Measurements from ENCODE around the gene SYAP1. TPM values are rescaled to one million over a fixed set of nuclear protein-coding genes. Genes with fewer than 3 reads are reported as not detected.
A peak's percentile ranks its signal among the peaks of the same experiment; 100 is the strongest.

The SYAP1 gene
- total RNA-seq, 2 experiments from 2014 or later = 22.8 to 31.4 TPM

GRCh38 chrX:16807976-16808542 lies 88.6 kb downstream of the SYAP1 start:
- Mint-ChIP-seq H3K27ac (peak overlapping the region; percentile 83), H3K27me3 (no peaks in the 10 kb centered on the region), H3K9me3 (ENCODE audit: low read depth) (no peaks in the 10 kb centered on the region), H3K4me1 (peaks cover 15% of the 10 kb centered on the region), H3K4me3 (no peak overlapping the region), H3K36me3 (ENCODE audit: low read depth) (peaks cover 8% of the 10 kb centered on the region)
- intact Hi-C loops (cut with DNase I, micrococcal nuclease) = no loop called here
- POLR2A ChIA-PET = interaction anchor here (0.8 kb wide), 1 partner anchor 43 kb away, joined by 3 read pairs; no protein-coding TSS in a partner anchor
- ATAC-seq = no peak
- no peak for DNase-seq
- CTCF ChIA-PET = interaction anchor here (1.0 kb wide), 1 partner anchor 10 kb away, joined by 4 read pairs; no protein-coding TSS in a partner anchor

DNA sequence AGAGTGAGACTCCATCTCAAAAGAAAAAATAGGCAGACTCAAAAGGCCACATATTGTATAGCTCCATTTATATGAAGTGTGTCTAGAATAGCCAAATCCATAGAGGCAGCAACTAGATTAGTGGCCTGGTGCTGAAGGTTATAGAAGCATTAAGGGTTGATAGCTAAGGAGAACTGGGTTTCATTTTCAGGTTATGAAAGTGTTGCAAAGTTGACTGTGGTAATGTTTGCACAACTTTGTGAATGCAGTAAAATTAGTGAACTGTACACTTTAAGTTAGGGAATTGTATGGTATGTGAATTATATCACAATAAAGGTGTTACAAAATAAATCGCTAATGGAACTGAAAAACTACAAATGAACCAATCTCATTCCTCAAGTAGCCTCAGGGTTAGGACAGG lies 95.2 kb downstream of the SYAP1 start:
- ChIA-PET CTCF (no interaction called here), POLR2A (interaction anchor here (1.2 kb wide), 1 partner anchor 24 kb away, joined by 3 read pairs; no protein-coding TSS in a partner anchor)
- Mint-ChIP-seq H3K4me1 (peaks cover 9% of the 10 kb centered on the region), H3K36me3 (ENCODE audit: low read depth) (peaks cover 9% of the 10 kb centered on the region), H3K4me3 (no peak overlapping the region), H3K9me3 (ENCODE audit: low read depth) (no peaks in the 10 kb centered on the region), H3K27ac (no peak overlapping the region), H3K27me3 (no peaks in the 10 kb centered on the region)
- ATAC-seq (no peak), DNase-seq (no peak)
- intact Hi-C loops (cut with DNase I, micrococcal nuclease) = no loop called here

Other genes starting within 250 kb of the SYAP1 start
- not detected for gene S100G, start 69.5 kb upstream of the SYAP1 start, total RNA-seq
- 1 to 10 TPM; 6.8 to 7.2 TPM for gene CTPS2, start 6.9 kb upstream of the SYAP1 start, total RNA-seq
- 10 to 100 TPM; 17.3 to 21.4 TPM for gene TXLNG, start 66.9 kb downstream of the SYAP1 start, total RNA-seq
- 100 to 1,000 TPM; 198 to 238 TPM for gene RBBP7, start 150.8 kb downstream of the SYAP1 start, total RNA-seq
- gene REPS2, start 227.0 kb downstream of the SYAP1 start, total RNA-seq = not detected

All from activated CD4-positive, alpha-beta T cell treated with anti-CD3 and anti-CD28 coated beads for 36 hours (primary cell).